Measurements from ENCODE around the gene ZNF804A.
A peak's percentile ranks its signal among the peaks of the same experiment; 100 is the strongest.

The ZNF804A gene

DNA sequence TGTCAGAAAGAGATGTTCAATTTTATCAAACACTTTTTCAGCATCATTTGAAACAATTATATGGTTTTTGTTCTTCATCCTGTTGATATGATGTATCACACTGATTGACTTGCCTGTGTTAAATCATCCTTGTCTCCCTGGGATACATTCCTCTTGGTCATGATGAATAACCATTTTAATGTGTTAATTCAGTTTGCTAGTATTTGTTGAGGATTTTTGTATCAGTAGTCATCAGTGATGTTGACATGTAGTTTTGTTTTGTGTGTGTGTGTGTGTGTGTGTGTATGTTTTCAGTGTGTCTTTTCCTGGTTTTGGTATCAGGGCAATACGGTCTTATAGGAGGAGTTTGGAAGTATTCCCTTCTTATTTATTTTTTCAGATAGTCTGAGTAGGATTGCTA, 325.4 kb downstream of the ZNF804A start:
- FAIRE-seq (peak; percentile 66), DNase-seq (ENCODE audit: insufficient read length, low spot score) (no peak)
- TF ChIP-seq PAX5 (IDR thresholded peaks at IDR 0.05; ENCODE audit: insufficient read depth, low read length, severe bottlenecking) (no peak), TAF1 (IDR thresholded peaks at IDR 0.05; ENCODE audit: low read depth, low read length) (no peak), POLR2AphosphoS5 (IDR thresholded peaks at IDR 0.05; ENCODE audit: low read depth, low read length) (no peak), POU2F2 (IDR thresholded peaks at IDR 0.05; ENCODE audit: low read depth, low read length) (no peak), SPI1 (IDR thresholded peaks at IDR 0.05; ENCODE audit: low read depth, low read length) (no peak), POLR2A (IDR thresholded peaks at IDR 0.05; ENCODE audit: low read depth, low read length) (no peak)

DNA sequence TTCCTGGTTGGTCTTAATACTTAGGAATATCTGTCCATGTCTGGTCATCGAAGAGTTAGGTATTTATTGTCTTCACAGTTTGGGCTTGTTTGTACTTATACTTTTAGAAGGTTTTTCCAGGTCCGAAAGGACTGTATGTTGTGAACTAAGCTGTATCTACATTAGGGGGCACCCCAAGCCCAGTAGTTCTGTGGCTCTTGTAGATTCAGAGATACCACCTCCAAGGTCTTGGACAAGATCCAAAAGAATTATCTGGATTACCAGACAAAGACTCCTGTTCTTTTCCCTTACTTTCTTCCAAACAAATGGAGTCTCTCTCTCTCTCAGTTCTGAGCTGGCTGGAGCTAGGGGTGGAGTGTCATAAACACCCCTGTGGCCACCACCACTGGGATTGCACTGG, 328.7 kb downstream of the ZNF804A start:
- no peak for DNase-seq (ENCODE audit: insufficient read length, low spot score)
- TF ChIP-seq POU2F2 (IDR thresholded peaks at IDR 0.05; ENCODE audit: low read depth, low read length) (no peak), TAF1 (IDR thresholded peaks at IDR 0.05; ENCODE audit: low read depth, low read length) (no peak), SPI1 (IDR thresholded peaks at IDR 0.05; ENCODE audit: low read depth, low read length) (no peak), POLR2AphosphoS5 (IDR thresholded peaks at IDR 0.05; ENCODE audit: low read depth, low read length) (no peak), PAX5 (IDR thresholded peaks at IDR 0.05; ENCODE audit: insufficient read depth, low read length, severe bottlenecking) (no peak), POLR2A (IDR thresholded peaks at IDR 0.05; ENCODE audit: low read depth, low read length) (no peak)
- FAIRE-seq: no peak

DNA sequence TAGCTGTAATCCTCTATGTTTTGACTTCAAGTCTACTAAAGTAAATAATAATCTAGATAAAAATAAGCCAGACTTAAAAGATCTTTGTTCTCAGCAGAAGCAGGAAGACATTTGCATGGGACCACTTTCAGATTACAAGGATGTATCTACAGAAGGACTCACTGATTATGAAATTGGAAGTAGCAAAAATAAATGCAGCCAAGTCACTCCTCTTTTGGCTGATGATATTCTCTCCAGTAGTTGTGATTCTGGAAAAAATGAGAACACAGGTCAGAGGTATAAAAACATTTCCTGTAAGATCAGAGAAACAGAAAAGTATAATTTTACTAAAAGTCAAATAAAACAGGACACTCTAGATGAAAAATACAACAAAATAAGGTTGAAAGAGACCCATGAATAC, 338.4 kb downstream of the ZNF804A start:
- FAIRE-seq: no peak
- DNase-seq (ENCODE audit: insufficient read length, low spot score): no peak
- TF ChIP-seq POU2F2 (IDR thresholded peaks at IDR 0.05; ENCODE audit: low read depth, low read length) (no peak), POLR2AphosphoS5 (IDR thresholded peaks at IDR 0.05; ENCODE audit: low read depth, low read length) (no peak), POLR2A (IDR thresholded peaks at IDR 0.05; ENCODE audit: low read depth, low read length) (no peak), PAX5 (IDR thresholded peaks at IDR 0.05; ENCODE audit: insufficient read depth, low read length, severe bottlenecking) (no peak), SPI1 (IDR thresholded peaks at IDR 0.05; ENCODE audit: low read depth, low read length) (no peak), TAF1 (IDR thresholded peaks at IDR 0.05; ENCODE audit: low read depth, low read length) (no peak)

DNA sequence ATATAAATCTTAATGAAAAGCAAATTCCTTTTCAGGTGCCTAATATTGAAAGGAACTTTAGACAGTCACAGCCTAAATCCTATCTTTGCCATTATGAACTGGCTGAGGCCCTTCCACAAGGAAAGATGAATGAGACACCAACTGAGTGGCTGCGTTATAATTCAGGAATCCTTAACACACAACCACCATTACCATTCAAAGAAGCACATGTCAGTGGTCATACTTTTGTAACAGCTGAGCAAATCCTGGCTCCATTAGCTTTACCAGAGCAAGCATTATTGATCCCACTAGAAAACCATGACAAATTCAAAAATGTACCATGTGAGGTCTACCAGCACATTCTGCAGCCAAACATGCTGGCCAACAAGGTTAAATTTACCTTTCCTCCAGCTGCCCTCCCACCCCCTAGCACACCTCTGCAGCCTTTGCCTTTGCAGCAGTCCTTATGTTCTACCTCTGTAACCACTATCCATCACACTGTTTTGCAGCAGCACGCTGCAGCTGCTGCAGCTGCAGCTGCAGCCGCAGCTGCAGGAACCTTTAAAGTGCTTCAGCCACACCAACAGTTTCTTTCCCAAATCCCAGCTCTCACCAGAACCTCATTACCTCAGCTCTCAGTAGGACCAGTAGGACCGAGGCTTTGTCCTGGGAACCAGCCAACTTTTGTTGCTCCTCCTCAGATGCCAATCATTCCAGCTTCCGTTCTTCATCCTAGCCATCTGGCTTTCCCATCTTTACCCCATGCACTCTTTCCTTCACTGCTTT, 340.1 kb downstream of the ZNF804A start:
- FAIRE-seq (peak; percentile 40), DNase-seq (ENCODE audit: insufficient read length, low spot score) (no peak)
- TF ChIP-seq TAF1 (IDR thresholded peaks at IDR 0.05; ENCODE audit: low read depth, low read length): no peak
- no peak for TF ChIP-seq POLR2A (IDR thresholded peaks at IDR 0.05; ENCODE audit: low read depth, low read length)
- no peak for TF ChIP-seq SPI1 (IDR thresholded peaks at IDR 0.05; ENCODE audit: low read depth, low read length)
- no peak for TF ChIP-seq PAX5 (IDR thresholded peaks at IDR 0.05; ENCODE audit: insufficient read depth, low read length, severe bottlenecking)
- TF ChIP-seq POLR2AphosphoS5 (IDR thresholded peaks at IDR 0.05; ENCODE audit: low read depth, low read length): no peak
- no peak for TF ChIP-seq POU2F2 (IDR thresholded peaks at IDR 0.05; ENCODE audit: low read depth, low read length)

DNA sequence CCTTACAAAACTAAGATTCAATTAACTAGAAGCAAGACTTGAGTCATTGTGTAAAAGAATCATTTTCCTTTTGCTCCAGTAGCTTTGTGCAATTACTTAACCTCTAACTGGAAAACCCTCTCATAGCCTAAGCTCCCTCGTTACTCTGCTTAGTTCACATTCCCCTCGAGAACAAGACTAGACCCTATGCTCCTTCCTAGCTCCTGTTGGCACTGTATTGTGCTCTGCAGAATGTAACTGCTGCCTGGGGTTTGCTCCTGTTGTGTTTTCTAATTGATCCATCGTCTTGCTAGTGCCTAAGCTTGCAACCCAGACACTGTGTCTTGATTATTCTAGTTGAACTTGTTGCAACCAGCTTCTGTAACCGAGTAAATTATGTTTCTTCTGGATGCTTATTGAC, 347.0 kb downstream of the ZNF804A start:
- FAIRE-seq (no peak), DNase-seq (ENCODE audit: insufficient read length, low spot score) (no peak)
- TF ChIP-seq PAX5 (IDR thresholded peaks at IDR 0.05; ENCODE audit: insufficient read depth, low read length, severe bottlenecking) (no peak), POLR2A (IDR thresholded peaks at IDR 0.05; ENCODE audit: low read depth, low read length) (no peak), POLR2AphosphoS5 (IDR thresholded peaks at IDR 0.05; ENCODE audit: low read depth, low read length) (no peak), SPI1 (IDR thresholded peaks at IDR 0.05; ENCODE audit: low read depth, low read length) (no peak), POU2F2 (IDR thresholded peaks at IDR 0.05; ENCODE audit: low read depth, low read length) (no peak), TAF1 (IDR thresholded peaks at IDR 0.05; ENCODE audit: low read depth, low read length) (no peak)

DNA sequence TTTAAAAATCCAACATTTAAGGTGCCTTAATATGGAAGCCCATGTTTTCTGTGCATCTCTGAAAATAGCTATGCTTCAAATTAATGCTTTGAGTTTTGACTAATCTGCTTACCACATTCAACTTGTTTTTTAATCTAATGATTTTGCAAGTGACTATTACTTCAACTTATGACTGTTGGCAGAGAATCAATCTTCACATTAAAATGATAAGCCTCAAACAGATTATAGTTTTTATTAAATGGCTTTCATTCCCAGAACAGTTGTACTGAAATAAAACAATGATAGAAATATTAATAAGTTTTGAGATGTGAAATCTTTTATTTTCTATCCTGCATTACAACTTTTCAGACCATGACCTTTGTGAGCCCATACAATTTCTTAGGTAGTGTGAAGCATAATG, 347.5 kb downstream of the ZNF804A start:
- TF ChIP-seq POU2F2 (IDR thresholded peaks at IDR 0.05; ENCODE audit: low read depth, low read length): no peak
- no peak for TF ChIP-seq PAX5 (IDR thresholded peaks at IDR 0.05; ENCODE audit: insufficient read depth, low read length, severe bottlenecking)
- no peak for TF ChIP-seq POLR2A (IDR thresholded peaks at IDR 0.05; ENCODE audit: low read depth, low read length)
- TF ChIP-seq SPI1 (IDR thresholded peaks at IDR 0.05; ENCODE audit: low read depth, low read length): no peak
- no peak for TF ChIP-seq POLR2AphosphoS5 (IDR thresholded peaks at IDR 0.05; ENCODE audit: low read depth, low read length)
- TF ChIP-seq TAF1 (IDR thresholded peaks at IDR 0.05; ENCODE audit: low read depth, low read length): no peak
- DNase-seq (ENCODE audit: insufficient read length, low spot score) (no peak), FAIRE-seq (no peak)

DNA sequence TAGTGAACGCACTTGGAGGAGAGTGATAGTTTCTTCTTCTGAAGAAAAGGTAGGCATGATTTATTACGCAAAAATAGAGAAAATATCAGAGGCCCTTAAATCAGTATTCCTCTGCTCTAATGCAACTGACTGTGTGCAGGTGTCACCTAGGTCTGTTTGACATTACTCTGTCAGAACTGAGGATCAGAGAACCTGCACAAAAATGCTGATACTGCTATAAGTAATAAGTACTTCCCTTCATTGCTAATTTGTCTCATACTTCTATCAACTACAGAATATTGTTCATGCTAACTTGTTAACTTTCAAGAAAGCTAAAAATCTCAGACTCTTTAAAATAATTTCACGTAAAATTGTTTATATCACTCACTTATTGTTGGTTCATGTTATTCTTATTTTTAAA, 358.5 kb downstream of the ZNF804A start:
- DNase-seq (ENCODE audit: insufficient read length, low spot score) (no peak), FAIRE-seq (no peak)
- TF ChIP-seq TAF1 (IDR thresholded peaks at IDR 0.05; ENCODE audit: low read depth, low read length) (no peak), PAX5 (IDR thresholded peaks at IDR 0.05; ENCODE audit: insufficient read depth, low read length, severe bottlenecking) (no peak), POU2F2 (IDR thresholded peaks at IDR 0.05; ENCODE audit: low read depth, low read length) (no peak), POLR2A (IDR thresholded peaks at IDR 0.05; ENCODE audit: low read depth, low read length) (no peak), POLR2AphosphoS5 (IDR thresholded peaks at IDR 0.05; ENCODE audit: low read depth, low read length) (no peak), SPI1 (IDR thresholded peaks at IDR 0.05; ENCODE audit: low read depth, low read length) (no peak)

DNA sequence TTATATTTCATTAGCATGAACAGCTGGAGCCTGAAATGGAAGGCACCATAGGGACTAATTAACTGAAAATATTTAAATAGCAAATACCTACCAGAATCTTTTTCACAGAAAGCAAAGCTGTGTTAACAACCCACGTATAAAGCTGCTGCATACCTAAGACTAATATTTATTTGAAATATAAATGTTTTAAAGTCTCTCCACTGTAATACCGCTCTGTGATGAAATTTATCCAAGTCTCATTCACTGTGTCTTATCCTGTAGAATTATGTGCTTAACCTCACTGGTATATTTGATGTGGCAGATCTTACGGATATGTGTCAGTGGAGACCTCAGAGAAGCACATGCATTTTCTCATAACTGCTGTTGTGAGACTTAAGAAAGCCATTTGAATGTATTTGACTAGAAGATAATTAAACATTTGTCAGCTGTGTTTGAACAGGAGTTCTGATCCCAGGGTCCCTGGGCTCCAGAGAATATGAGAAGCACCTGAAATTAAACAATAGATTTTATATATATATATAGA, 373.3 kb downstream of the ZNF804A start:
- no peak for TF ChIP-seq POU2F2 (IDR thresholded peaks at IDR 0.05; ENCODE audit: low read depth, low read length)
- TF ChIP-seq TAF1 (IDR thresholded peaks at IDR 0.05; ENCODE audit: low read depth, low read length): no peak
- TF ChIP-seq SPI1 (IDR thresholded peaks at IDR 0.05; ENCODE audit: low read depth, low read length): no peak
- no peak for TF ChIP-seq POLR2AphosphoS5 (IDR thresholded peaks at IDR 0.05; ENCODE audit: low read depth, low read length)
- TF ChIP-seq POLR2A (IDR thresholded peaks at IDR 0.05; ENCODE audit: low read depth, low read length): no peak
- TF ChIP-seq PAX5 (IDR thresholded peaks at IDR 0.05; ENCODE audit: insufficient read depth, low read length, severe bottlenecking): no peak
- FAIRE-seq (no peak), DNase-seq (ENCODE audit: insufficient read length, low spot score) (no peak)

Measured in GM12891 (cell line).